OCI-LY7 (cell line): ENCODE results near the gene KCNIP4. TPM values are rescaled to one million over a fixed set of nuclear protein-coding genes. Genes with fewer than 3 reads are reported as not detected.

ENCODE experiments used
- BruUV-seq: library from RNA; stranded (reverse); fragments of 400-500 nt; replicated peaks from 2 replicates; lab custom pipeline; 2021; lab: Mats Ljungman, UMichigan
- CTCF ChIA-PET: fragments of 300-600 bp; sonication (Branson Sonifier 250); formaldehyde crosslinking; loops from one replicate; lab custom pipeline; 2022; ENCODE audit warnings: antibody characterized with exemption; ENCODE audit not compliant: unreplicated experiment; lab: Charles Lee
- POLR2A ChIA-PET: fragments of 300-600 bp; sonication (Branson Sonifier 250); formaldehyde crosslinking; loops from one replicate; lab custom pipeline; 2022; ENCODE audit warnings: antibody characterized with exemption; lab: Charles Lee
- DNase-seq: peaks from one replicate; pipeline ENCODE4 v3.0.0-alpha.2; 2015; ENCODE audit warnings: low spot score
- H2AFZ ChIP-seq: fragments of 200-600 bp; sonication (generic), shearing (Covaris generic); 2 replicates; pipeline ENCODE4 v1.6.1; 2014; ENCODE audit warnings: mild to moderate bottlenecking, antibody characterized with exemption, low read length, moderate library complexity
- H3K27ac ChIP-seq: fragments of 200-600 bp; sonication (generic); 2 replicates; pipeline ENCODE4 v1.5.1; 2014; ENCODE audit warnings: mixed run types, low read depth, mild to moderate bottlenecking, moderate library complexity, low read length, inconsistent platforms; ENCODE audit not compliant: poor library complexity, severe bottlenecking
- H3K36me3 ChIP-seq: fragments of 200-600 bp; sonication (generic); 2 replicates; pipeline ENCODE4 v1.6.1; 2014; ENCODE audit warnings: mild to moderate bottlenecking, antibody characterized with exemption, low read length, moderate library complexity, mixed read lengths; ENCODE audit not compliant: insufficient read depth
- H3K4me1 ChIP-seq: fragments of 200-600 bp; sonication (generic); 2 replicates; pipeline ENCODE4 v1.5.1; 2014; ENCODE audit warnings: mild to moderate bottlenecking, low read length; ENCODE audit not compliant: insufficient read depth, poor library complexity, severe bottlenecking
- H3K4me2 ChIP-seq: fragments of 200-600 bp; sonication (generic); 2 replicates; pipeline ENCODE4 v1.6.1; 2014; ENCODE audit warnings: mild to moderate bottlenecking, low read length
- H3K4me3 ChIP-seq: fragments of 200-600 bp; sonication (generic); 2 replicates; pipeline ENCODE4 v1.5.1; 2014; ENCODE audit warnings: mild to moderate bottlenecking, low read depth, low read length; ENCODE audit not compliant: poor library complexity, severe bottlenecking
- H3K79me2 ChIP-seq: fragments of 200-600 bp; sonication (generic); 2 replicates; pipeline ENCODE4 v1.6.1; 2016; ENCODE audit warnings: low read depth, mild to moderate bottlenecking, low read length, moderate library complexity, mixed read lengths; ENCODE audit not compliant: insufficient read depth
- H3K9me2 ChIP-seq: fragments of 200-600 bp; sonication (generic); 2 replicates; pipeline ENCODE4 v1.6.1; 2016; ENCODE audit warnings: mild to moderate bottlenecking, low read length, mixed read lengths; ENCODE audit not compliant: insufficient read depth
- H3K9me3 ChIP-seq: fragments of 200-600 bp; sonication (generic); 2 replicates; pipeline ENCODE4 v1.6.1; 2014; ENCODE audit warnings: mild to moderate bottlenecking, mixed run types, low read length, mixed read lengths
- H4K20me1 ChIP-seq: fragments of 200-600 bp; sonication (generic); 2 replicates; pipeline ENCODE4 v1.6.1; 2014; ENCODE audit warnings: mild to moderate bottlenecking, antibody characterized with exemption, low read length, moderate library complexity, mixed read lengths; ENCODE audit not compliant: insufficient read depth
- CTCF ChIP-seq: fragments of 200-600 bp; sonication (generic); conservative IDR thresholded peaks from 2 replicates; pipeline ENCODE4 v1.5.1; 2014; ENCODE audit warnings: mild to moderate bottlenecking, antibody characterized with exemption, low read length, moderate library complexity, mixed read lengths
- EZH2phosphoT487 ChIP-seq: fragments of 200-600 bp; sonication (generic); IDR thresholded peaks from 2 replicates; pipeline ENCODE4 v1.6.1; 2018; ENCODE audit warnings: low read depth, borderline replicate concordance, mild to moderate bottlenecking, mixed run types, antibody characterized with exemption, low read length, moderate library complexity, mixed read lengths
- intact Hi-C: fragments of 100-400 bp; cut with micrococcal nuclease; formaldehyde crosslinking; loops from one replicate; pipeline ENCODE4 v1.10.0; 2022; ENCODE audit not compliant: unreplicated experiment
- total RNA-seq, 2 experiments: library from RNA; depleted of rRNA in 1 of 2; stranded (reverse); fragments of >200 nt in 1 of 2; shearing (Covaris generic) in 1 of 2; gene quantifications; 2 replicates each; pipeline ENCODE4 v1.2.3, GENCODE V29; 2014 to 2022

The KCNIP4 gene
- total RNA-seq, 2 experiments from 2014 or later: not detected

DNA sequence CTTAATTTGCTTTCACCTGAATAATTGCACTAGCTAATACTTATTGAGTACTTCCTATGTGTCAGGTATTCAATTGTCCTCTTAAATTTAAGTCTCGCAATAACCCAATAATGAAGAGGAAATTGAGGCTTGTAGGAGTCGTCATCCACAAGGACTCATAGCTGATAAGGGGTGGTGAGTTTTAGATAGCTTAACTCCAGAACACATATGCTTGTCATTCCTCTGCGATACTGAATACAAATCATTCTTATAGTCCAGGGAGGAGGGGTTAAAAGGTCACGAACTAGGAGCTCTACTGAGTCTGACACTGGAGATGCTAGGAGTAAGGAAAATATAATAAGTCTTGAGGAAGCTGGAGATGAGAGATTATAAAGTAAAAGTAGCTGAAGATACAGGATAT is 1249.8 kb downstream of the KCNIP4 start:
- BruUV-seq: no TSS peak
- H3K27ac ChIP-seq: no peak overlapping the region
- intact Hi-C loops: no loop called here
- no peaks in the 10 kb centered on the region for H3K9me3 ChIP-seq
- H3K4me1 ChIP-seq: peaks cover 15% of the 10 kb centered on the region
- CTCF ChIA-PET: no interaction called here
- no peak for TF ChIP-seq CTCF
- no peak for TF ChIP-seq EZH2phosphoT487
- H3K36me3 ChIP-seq: no peaks in the 10 kb centered on the region
- H3K9me2 ChIP-seq: no peaks in the 10 kb centered on the region
- POLR2A ChIA-PET: interaction anchor here (0.6 to 1.2 kb wide), 5 partner anchors 33 to 1130 kb away, joined by 3 read pairs; no protein-coding TSS in a partner anchor
- DNase-seq: no peak
- H4K20me1 ChIP-seq: no peaks in the 10 kb centered on the region
- no peak overlapping the region for H3K4me2 ChIP-seq
- H2AFZ ChIP-seq: peak overlapping the region; percentile 94; the same call in 1 of the 2 replicates
- peaks cover 19% of the 10 kb centered on the region; the same call in 1 of the 2 replicates for H3K79me2 ChIP-seq
- no peak overlapping the region for H3K4me3 ChIP-seq

GRCh38 chr4:20698382-20698781 is 1250.2 kb downstream of the KCNIP4 start:
- Histone ChIP-seq H3K27ac (no peak overlapping the region), H3K4me2 (no peak overlapping the region), H3K4me1 (peaks cover 15% of the 10 kb centered on the region), H3K9me3 (no peaks in the 10 kb centered on the region), H3K36me3 (no peaks in the 10 kb centered on the region), H2AFZ (no peak overlapping the region), H3K4me3 (no peak overlapping the region), H3K9me2 (no peaks in the 10 kb centered on the region), H4K20me1 (no peaks in the 10 kb centered on the region), H3K79me2 (peaks cover 19% of the 10 kb centered on the region; the same call in 1 of the 2 replicates)
- TF ChIP-seq CTCF: no peak
- TF ChIP-seq EZH2phosphoT487: no peak
- no peak for DNase-seq
- intact Hi-C loops: no loop called here
- ChIA-PET CTCF (no interaction called here), POLR2A (interaction anchor here (0.6 to 1.2 kb wide), 5 partner anchors 32 to 1685 kb away, joined by 3 read pairs; no protein-coding TSS in a partner anchor)
- BruUV-seq: no TSS peak

GRCh38 chr4:20696815-20697214 is 1251.8 kb downstream of the KCNIP4 start:
- H3K9me2 ChIP-seq: no peaks in the 10 kb centered on the region
- TF ChIP-seq CTCF (no peak), EZH2phosphoT487 (no peak)
- H4K20me1 ChIP-seq: no peaks in the 10 kb centered on the region
- BruUV-seq: no TSS peak
- no peak overlapping the region for H3K27ac ChIP-seq
- CTCF ChIA-PET: no interaction called here
- H3K4me1 ChIP-seq: peaks cover 15% of the 10 kb centered on the region
- intact Hi-C loops: no loop called here
- no peak overlapping the region for H3K4me2 ChIP-seq
- no peak for DNase-seq
- H3K9me3 ChIP-seq: no peaks in the 10 kb centered on the region
- H3K36me3 ChIP-seq: no peaks in the 10 kb centered on the region
- no peak overlapping the region for H2AFZ ChIP-seq
- no peak overlapping the region for H3K4me3 ChIP-seq
- POLR2A ChIA-PET: interaction anchor here (0.6 kb wide), 1 partner anchor 985 kb away, joined by 3 read pairs; no protein-coding TSS in a partner anchor
- peaks cover 13% of the 10 kb centered on the region; the same call in 1 of the 2 replicates for H3K79me2 ChIP-seq
